GM10266 (cell line): ENCODE data around the gene SLC36A2.
"Not testable (repeated sequence)": the region's sequence is repeated elsewhere in the genome, so short reads cannot be mapped to it uniquely, and the experiment has no call there.

Experiments
- DNase-seq: peaks from one replicate; pipeline ENCODE4 v3.0.0; 2012; ENCODE audit errors: extremely low spot score
- TF ChIP-seq, protein P1 (sequence below): IDR thresholded peaks from 2 replicates; pipeline ENCODE4 v1.5.1; 2012; ENCODE audit warnings: mild to moderate bottlenecking, low read depth; ENCODE audit not compliant: control insufficient read depth, insufficient read depth; ENCODE audit errors: missing control alignments

The SLC36A2 gene

DNA sequence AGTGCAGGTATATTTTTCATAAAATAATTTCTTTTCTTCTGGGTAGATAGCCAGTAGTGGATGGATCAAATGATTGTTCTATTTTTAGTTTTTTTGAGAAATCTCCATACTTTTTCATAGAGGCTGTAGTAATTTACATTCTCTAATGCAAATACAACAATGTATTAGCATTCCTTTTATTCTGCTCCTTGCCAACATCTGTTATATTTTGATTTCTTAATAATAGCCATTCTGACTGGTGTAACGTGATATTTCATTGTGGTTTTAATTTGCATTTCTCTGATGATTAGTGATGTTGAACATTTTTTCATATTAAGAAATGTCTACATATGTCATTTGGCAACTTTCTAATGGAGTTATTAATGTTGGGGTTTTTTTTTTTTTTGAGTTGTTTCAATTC lies 27.2 kb upstream of the SLC36A2 start:
- TF ChIP-seq, protein P1, sequence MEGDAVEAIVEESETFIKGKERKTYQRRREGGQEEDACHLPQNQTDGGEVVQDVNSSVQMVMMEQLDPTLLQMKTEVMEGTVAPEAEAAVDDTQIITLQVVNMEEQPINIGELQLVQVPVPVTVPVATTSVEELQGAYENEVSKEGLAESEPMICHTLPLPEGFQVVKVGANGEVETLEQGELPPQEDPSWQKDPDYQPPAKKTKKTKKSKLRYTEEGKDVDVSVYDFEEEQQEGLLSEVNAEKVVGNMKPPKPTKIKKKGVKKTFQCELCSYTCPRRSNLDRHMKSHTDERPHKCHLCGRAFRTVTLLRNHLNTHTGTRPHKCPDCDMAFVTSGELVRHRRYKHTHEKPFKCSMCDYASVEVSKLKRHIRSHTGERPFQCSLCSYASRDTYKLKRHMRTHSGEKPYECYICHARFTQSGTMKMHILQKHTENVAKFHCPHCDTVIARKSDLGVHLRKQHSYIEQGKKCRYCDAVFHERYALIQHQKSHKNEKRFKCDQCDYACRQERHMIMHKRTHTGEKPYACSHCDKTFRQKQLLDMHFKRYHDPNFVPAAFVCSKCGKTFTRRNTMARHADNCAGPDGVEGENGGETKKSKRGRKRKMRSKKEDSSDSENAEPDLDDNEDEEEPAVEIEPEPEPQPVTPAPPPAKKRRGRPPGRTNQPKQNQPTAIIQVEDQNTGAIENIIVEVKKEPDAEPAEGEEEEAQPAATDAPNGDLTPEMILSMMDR: no peak
- no peak for DNase-seq

DNA sequence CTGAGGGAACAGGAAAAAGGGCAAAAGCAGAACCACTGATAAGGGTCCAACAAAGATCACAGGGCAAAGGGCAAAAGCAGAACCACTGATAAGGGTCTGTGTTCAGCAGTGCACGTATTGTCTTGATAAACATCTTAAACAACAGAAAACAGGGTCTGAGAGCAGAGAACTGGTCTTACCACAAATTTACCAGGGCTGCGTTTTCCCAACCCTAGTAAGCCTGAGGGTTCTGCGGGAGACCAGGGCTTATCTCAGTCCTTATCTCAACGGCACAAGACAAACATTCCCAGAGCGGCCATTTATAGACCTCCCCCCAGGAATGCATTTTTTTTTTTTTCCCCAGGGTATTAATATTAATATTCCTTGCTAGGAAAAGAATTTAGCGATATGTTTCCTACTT lies 19.7 kb upstream of the SLC36A2 start:
- DNase-seq: not testable (repeated sequence)

DNA sequence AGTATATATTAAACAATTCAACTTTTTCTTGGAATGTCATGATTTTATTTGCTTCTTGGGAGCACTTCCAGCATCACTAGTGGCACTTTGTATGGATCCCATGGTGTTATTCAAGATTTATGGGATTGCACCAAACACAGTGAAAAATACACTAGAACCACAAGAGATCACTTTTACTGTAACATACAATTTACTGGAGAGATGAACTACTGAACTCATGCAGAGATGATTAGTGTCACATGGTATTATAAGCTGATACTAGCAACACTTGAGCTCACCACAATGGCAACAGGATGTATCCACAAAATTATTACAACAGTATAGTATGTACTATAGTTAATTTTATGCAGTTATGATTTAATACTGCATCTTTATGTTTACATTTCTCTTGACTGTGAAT lies 16.3 kb upstream of the SLC36A2 start:
- TF ChIP-seq, protein P1: no peak
- no peak for DNase-seq

DNA sequence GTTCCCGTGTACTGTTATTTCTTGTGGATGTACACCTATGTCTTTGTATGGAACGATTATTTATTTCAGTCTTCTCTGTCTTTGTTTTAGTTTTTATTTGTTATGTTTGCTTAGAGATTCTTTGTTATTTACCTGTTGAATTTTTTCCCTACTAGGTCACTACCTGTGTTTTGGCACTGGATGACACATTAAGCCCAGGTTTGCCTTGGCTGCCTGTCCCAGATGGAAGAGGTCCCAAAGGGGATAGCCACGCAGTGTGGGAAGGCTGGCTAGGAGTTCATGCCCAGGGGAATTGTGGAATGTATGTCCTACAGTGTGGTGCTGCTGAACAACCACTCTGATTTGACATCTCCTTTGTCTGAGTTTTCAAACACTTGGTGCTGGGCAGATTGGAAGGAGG lies 15.6 kb upstream of the SLC36A2 start:
- TF ChIP-seq, protein P1: no peak
- no peak for DNase-seq

DNA sequence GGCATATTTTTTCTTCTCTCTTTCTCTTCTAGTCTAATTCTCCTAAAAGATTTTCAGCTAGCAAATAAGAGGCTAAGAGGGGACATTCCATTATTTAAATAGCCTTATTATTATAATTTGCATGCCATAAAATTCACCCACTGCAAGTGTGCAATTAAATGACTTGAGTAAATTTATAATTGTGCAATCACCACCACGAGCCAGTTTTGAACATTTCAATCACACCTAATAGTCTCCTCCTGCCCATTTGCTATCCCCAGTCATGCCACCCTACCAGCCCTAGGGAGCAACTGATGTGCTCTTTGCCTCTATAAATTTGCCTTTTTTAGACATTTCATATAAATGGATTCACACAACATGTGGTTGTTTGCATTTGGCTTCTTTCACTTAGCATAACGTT lies 12.0 kb upstream of the SLC36A2 start:
- no peak for DNase-seq
- TF ChIP-seq, protein P1: no peak

DNA sequence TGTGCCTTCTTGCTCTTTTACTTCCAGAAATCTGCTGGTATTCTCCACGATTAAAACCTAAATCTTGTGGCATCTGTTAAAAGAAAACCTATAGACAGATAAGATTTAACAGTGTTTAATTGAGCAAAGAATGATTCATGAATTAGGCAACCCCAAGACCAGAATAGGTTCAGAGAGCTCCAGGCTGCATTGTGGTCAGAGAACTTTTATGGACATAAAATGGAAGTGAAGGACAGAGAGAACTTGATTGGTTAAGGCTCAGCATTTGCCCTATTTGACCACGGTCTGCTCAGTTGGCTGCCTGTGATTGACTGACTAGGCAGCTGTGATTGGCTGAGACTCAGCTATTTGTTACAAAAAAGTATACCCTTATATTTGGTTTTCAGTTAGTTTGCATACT lies 10.4 kb upstream of the SLC36A2 start:
- DNase-seq: no peak

DNA sequence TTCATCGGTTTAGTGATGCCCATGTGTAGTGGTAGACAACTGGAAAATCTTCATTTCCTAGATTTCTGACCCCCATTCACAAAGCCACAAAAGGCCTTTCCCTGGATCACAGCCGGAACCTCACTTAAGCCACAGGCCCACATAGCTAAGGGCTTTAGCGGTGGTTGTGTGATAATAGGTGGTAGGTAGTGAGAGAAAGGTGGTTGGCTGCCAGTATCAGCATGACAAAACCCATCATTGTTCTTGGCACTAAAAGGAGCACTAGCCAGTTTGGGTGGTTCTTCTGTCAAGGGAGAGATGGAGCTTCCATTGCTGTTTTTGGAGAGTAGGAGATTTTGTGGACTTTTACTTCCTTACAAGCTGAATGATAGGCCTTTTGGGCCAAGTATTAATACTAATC lies 9.7 kb upstream of the SLC36A2 start:
- no peak for DNase-seq
- TF ChIP-seq, protein P1: no peak

More for the DNA sequence above, 10.4 kb upstream of the SLC36A2 start:
- TF ChIP-seq, protein P1: no peak

DNA sequence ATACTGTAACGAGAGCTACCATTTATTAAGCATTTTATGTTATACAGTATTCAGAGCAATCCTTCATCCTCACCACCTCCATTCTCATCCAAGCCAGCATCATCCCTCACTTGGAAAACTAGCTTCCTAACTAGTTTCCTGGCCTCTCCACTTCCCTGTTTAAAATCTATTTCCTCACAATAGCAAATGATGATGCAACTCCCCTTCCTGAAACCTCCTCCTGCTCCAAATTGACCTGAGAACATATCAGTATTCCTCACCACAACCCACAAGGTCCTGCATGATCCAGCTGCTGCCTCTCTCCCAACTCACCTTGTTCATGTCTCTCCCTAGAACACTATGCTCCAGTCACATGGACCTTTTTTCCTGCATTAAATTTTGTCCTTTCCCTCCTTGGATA lies 4.3 kb upstream of the SLC36A2 start:
- TF ChIP-seq, protein P1: no peak
- DNase-seq: no peak
